Activated CD4-positive, alpha-beta T cell treated with anti-CD3 and anti-CD28 coated beads, Interleukin-2, amount 10 ng/mL, durations not matched to agents 24 days and 14 days (primary cell): ENCODE measurements around the gene LRP8. TPM values are rescaled to one million over a fixed set of nuclear protein-coding genes. Genes with fewer than 3 reads are reported as not detected.
A peak's percentile ranks its signal among the peaks of the same experiment; 100 is the strongest.

Source experiments
- DNase-seq: peaks from one replicate; pipeline ENCODE4 v3.0.0; 2022
- H3K27ac Mint-ChIP-seq: one replicate; pipeline ENCODE4 v1.8.0; 2022; ENCODE audit warnings: mild to moderate bottlenecking, mixed read lengths
- H3K27me3 Mint-ChIP-seq: one replicate; pipeline ENCODE4 v1.8.0; 2022; ENCODE audit warnings: mixed read lengths
- H3K36me3 Mint-ChIP-seq: one replicate; pipeline ENCODE4 v1.8.0; 2022; ENCODE audit warnings: low read depth, mild to moderate bottlenecking, mixed read lengths
- H3K4me1 Mint-ChIP-seq: one replicate; pipeline ENCODE4 v1.8.0; 2021; ENCODE audit warnings: mixed read lengths
- H3K4me3 Mint-ChIP-seq: one replicate; pipeline ENCODE4 v1.8.0; 2022; ENCODE audit warnings: mild to moderate bottlenecking, moderate library complexity, mixed read lengths
- H3K9me3 Mint-ChIP-seq: one replicate; pipeline ENCODE4 v1.8.0; 2021; ENCODE audit warnings: mixed read lengths
- intact Hi-C: fragments of 100-400 bp; cut with micrococcal nuclease; formaldehyde crosslinking; loops from one replicate; pipeline ENCODE4 v1.15.1; 2023
- total RNA-seq: library from RNA; stranded (reverse); gene quantifications from 2 replicates; pipeline ENCODE4 v1.2.3, GENCODE V29; 2022

LRP8 gene
- total RNA-seq, 1 donor from 2014 or later, result 81.6 TPM

DNA sequence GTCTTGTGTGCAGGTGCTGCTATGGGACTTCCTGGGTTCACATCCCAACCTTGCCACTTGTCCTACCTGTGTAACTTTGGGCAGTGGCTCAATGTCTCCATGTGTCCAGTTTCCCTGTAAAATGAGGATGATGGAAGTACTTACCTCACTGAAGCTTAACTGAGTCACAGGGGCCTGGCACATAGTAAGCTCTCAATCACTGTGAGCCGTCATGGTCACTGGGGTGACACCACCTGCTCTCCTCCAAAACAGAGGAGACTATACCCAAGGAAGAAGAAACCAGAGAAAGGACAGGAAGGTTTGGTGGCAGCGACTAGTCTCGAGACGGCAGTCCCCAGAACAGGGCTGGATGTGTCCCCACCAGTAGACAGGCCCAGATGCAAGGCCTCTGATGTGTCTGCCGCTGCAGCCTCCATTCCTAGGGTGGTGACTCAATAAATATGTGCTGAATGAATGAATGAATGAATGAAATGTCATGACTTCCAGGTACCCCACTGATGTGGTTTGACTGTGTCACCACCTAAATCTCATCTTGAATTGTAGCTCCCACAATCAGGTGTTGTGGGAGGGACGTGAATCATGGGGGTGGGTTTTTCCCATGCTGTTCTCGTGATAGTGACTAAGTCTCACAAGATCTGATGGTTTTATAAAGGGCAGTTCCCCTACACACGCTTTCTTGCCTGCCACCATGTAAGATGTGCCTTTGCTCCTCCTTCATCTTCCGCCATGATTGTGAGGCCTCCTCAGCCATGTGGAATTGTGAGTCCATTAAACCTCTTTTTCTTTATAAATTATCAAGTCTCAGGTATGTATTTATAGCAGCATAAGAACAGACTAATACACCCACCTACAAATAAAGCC is 13.0 kb upstream of the LRP8 start:
- peaks cover 19% of the 10 kb centered on the region for H3K36me3 Mint-ChIP-seq
- H3K4me3 Mint-ChIP-seq, result no peak overlapping the region
- intact Hi-C loops, result loop anchor here (1.0 kb wide), 1 partner anchor 27 kb away; no protein-coding TSS in a partner anchor
- H3K9me3 Mint-ChIP-seq, result peaks cover 7% of the 10 kb centered on the region
- H3K27me3 Mint-ChIP-seq, result no peaks in the 10 kb centered on the region
- no peak for DNase-seq
- H3K27ac Mint-ChIP-seq, result peak overlapping the region; percentile 39
- H3K4me1 Mint-ChIP-seq, result peaks cover 8% of the 10 kb centered on the region

DNA sequence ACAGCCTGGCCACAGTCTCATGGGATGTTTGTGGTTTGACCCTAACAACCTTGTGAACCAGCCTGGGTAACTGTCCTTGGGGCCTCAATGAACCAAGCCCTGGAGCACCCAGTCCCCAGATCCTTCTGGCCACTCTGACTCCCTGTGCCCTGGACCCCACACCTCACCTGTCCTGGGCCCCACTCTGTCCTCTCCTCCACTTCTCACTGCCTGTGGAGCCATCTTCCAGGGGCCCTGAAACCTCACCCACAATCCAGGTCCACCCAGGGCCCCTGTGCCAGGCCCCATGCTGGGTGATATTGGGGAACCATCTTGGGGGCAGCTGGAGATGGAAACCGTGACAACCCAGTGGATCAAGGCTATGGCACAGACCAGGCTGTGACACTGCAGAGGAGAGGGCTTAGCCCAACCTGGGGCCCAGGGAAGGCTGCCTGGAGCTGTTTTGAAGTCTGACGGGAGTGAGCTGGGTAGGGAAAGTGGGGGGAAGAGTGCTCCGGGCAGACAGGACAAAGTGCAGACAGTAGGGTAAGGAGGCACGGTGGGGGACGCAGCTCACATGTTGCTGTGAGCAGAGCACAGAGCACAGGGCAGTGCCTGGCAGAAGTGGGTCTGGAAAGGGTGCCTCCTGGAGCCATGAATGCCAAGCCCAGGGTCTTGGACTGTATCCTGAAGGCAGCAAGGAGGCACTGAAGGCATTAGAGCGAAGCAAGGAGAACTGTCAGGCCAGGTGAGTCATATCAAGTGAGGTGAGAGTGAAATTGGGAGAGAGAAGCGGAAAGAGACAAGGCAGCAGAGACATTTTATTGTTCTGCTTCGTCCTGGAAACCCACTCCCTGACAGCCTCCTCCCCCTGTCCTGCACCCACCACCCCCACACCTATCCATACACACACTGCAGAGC is 12.1 kb upstream of the LRP8 start:
- H3K9me3 Mint-ChIP-seq, result peaks cover 7% of the 10 kb centered on the region
- peaks cover 16% of the 10 kb centered on the region for H3K4me1 Mint-ChIP-seq
- H3K27me3 Mint-ChIP-seq, result no peaks in the 10 kb centered on the region
- H3K27ac Mint-ChIP-seq, result no peak overlapping the region
- H3K4me3 Mint-ChIP-seq, result no peak overlapping the region
- no peak for DNase-seq
- intact Hi-C loops, result no loop called here
- peaks cover 24% of the 10 kb centered on the region for H3K36me3 Mint-ChIP-seq

DNA sequence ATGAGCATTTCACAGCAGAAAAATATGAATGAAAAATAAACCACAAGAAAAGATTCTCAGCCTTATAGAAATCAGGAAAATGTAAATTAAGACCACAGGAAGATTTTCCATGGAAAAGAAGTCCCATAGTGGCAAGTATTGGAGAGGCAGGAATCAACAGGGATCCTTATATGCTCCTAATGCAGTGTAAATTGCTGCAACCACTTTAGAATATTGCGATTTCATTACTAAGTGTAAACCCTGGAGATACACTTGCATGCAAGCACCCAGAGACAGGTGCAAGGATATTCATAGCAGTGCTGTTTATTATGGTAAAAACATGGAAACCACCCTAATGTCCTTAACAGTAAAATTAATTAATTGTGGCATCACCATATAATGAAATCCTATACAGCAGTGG is 10.6 kb upstream of the LRP8 start:
- peaks cover 22% of the 10 kb centered on the region for H3K4me1 Mint-ChIP-seq
- no peak for DNase-seq
- H3K9me3 Mint-ChIP-seq, result peaks cover 7% of the 10 kb centered on the region
- peaks cover 27% of the 10 kb centered on the region for H3K36me3 Mint-ChIP-seq
- H3K4me3 Mint-ChIP-seq, result no peak overlapping the region
- no peak overlapping the region for H3K27ac Mint-ChIP-seq
- intact Hi-C loops, result no loop called here
- H3K27me3 Mint-ChIP-seq, result no peaks in the 10 kb centered on the region

- Mint-ChIP-seq H3K27ac (no peak overlapping the region), H3K36me3 (peaks cover 30% of the 10 kb centered on the region), H3K4me3 (no peak overlapping the region), H3K4me1 (peaks cover 24% of the 10 kb centered on the region), H3K27me3 (no peaks in the 10 kb centered on the region), H3K9me3 (peaks cover 7% of the 10 kb centered on the region)
- intact Hi-C loops, result no loop called here
- DNase-seq, result no peak
Measured at GRCh38 chr1:53337499-53337898, 9.6 kb upstream of the LRP8 start.

GRCh38 chr1:53336146-53336545 is 8.3 kb upstream of the LRP8 start:
- Mint-ChIP-seq H3K4me1 (peaks cover 22% of the 10 kb centered on the region), H3K27me3 (no peaks in the 10 kb centered on the region), H3K36me3 (peaks cover 29% of the 10 kb centered on the region), H3K9me3 (peaks cover 1% of the 10 kb centered on the region), H3K27ac (no peak overlapping the region), H3K4me3 (no peak overlapping the region)
- intact Hi-C loops, result no loop called here
- DNase-seq, result no peak

DNA sequence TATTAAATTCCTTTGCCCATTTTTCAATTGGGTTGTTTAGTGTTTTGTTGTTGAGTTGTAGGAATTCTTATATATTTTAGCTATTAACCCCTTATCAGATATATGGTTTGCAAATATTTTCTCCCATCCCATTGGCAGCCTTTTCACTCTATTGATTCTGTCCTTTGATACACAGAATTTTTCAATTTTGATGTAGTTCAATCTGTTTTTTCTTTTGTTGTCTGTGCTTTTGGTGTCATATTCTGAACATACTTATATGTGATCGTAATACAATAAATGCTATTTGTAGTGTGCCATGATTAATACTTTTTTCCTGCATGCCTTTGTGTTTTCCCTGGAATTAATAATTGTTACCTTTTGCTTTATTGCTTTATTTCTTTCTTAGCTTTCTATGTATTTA is 7.8 kb upstream of the LRP8 start:
- no peaks in the 10 kb centered on the region for H3K9me3 Mint-ChIP-seq
- intact Hi-C loops, result no loop called here
- no peaks in the 10 kb centered on the region for H3K27me3 Mint-ChIP-seq
- no peak overlapping the region for H3K27ac Mint-ChIP-seq
- no peak overlapping the region for H3K4me3 Mint-ChIP-seq
- H3K36me3 Mint-ChIP-seq, result peaks cover 28% of the 10 kb centered on the region
- peaks cover 18% of the 10 kb centered on the region for H3K4me1 Mint-ChIP-seq
- DNase-seq, result no peak

- peak overlapping the region; percentile 8 for H3K27ac Mint-ChIP-seq
- no peaks in the 10 kb centered on the region for H3K9me3 Mint-ChIP-seq
- H3K27me3 Mint-ChIP-seq, result no peaks in the 10 kb centered on the region
- no peak for DNase-seq
- peaks cover 17% of the 10 kb centered on the region for H3K4me1 Mint-ChIP-seq
- peak overlapping the region; percentile 9 for H3K4me3 Mint-ChIP-seq
- intact Hi-C loops, result no loop called here
- H3K36me3 Mint-ChIP-seq, result peaks cover 23% of the 10 kb centered on the region
Measured at GRCh38 chr1:53334781-53335180, 6.9 kb upstream of the LRP8 start.

GRCh38 chr1:53334312-53334711 is 6.4 kb upstream of the LRP8 start:
- intact Hi-C loops, result no loop called here
- peaks cover 20% of the 10 kb centered on the region for H3K4me1 Mint-ChIP-seq
- peaks cover 22% of the 10 kb centered on the region for H3K36me3 Mint-ChIP-seq
- H3K27ac Mint-ChIP-seq, result no peak overlapping the region
- H3K27me3 Mint-ChIP-seq, result no peaks in the 10 kb centered on the region
- no peak for DNase-seq
- H3K4me3 Mint-ChIP-seq, result peak overlapping the region; percentile 9
- H3K9me3 Mint-ChIP-seq, result no peaks in the 10 kb centered on the region

- peaks cover 24% of the 10 kb centered on the region for H3K4me1 Mint-ChIP-seq
- no peaks in the 10 kb centered on the region for H3K9me3 Mint-ChIP-seq
- H3K27ac Mint-ChIP-seq, result peak overlapping the region; percentile 19
- no peak for DNase-seq
- no peak overlapping the region for H3K4me3 Mint-ChIP-seq
- peaks cover 18% of the 10 kb centered on the region for H3K36me3 Mint-ChIP-seq
- intact Hi-C loops, result no loop called here
- H3K27me3 Mint-ChIP-seq, result no peaks in the 10 kb centered on the region
Measured at GRCh38 chr1:53332833-53333232, 5.0 kb upstream of the LRP8 start.

DNA sequence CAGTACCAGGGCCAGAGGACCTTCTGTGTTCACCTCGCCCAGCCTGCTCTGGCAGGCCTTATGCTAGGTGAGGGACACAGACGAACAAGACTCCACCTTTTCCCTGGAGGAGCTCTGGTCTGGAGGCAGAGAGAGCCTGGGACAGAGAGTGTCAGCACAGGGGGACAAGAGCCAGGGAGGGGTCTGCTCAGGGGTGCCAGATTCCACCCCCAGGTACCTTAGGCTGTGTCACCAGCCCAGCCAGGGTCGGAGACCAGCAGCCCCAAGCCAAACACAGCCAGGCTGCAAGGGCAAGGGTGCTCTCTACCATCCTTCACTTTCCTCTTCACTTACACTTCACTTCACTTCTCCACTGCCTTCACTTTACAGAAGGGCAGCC is 4.3 kb upstream of the LRP8 start:
- no peak overlapping the region for H3K27ac Mint-ChIP-seq
- H3K4me3 Mint-ChIP-seq, result no peak overlapping the region
- H3K9me3 Mint-ChIP-seq, result no peaks in the 10 kb centered on the region
- no peaks in the 10 kb centered on the region for H3K27me3 Mint-ChIP-seq
- intact Hi-C loops, result no loop called here
- peaks cover 24% of the 10 kb centered on the region for H3K4me1 Mint-ChIP-seq
- peaks cover 17% of the 10 kb centered on the region for H3K36me3 Mint-ChIP-seq
- no peak for DNase-seq

DNA sequence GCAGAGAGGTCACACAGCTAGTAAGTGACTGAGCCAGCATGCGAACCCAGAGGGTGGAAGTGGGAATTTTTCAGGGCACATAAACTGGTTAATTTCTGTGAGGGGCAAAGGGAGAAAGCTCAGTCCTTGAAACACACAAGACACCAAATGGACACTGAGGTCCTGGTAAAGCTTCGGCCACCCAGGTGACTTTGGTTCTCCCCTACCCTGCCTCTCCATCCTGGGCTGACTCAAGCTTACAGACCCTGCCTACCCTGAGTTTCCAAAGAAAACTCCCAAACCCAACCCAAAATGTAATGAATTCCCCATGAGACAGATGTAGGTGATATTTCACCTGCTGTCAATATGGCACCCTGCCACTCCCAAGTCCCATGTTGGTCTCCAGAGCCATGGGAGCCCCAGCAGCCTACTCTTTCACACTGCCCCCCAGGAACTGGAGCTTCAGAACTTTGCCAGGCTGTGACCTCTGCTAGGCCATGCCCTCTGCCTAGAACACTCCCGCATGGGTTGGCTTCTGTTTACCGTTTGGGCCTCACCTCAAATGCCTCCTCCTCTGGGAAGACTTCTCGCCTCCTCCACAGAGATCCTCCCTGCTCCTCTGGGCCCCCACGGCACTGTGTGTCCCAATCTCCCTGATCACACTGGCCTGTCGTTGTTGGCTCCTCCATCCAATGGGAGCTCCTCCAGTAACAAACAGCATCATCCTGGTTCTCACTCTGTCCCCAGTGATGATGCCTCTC is 3.7 kb upstream of the LRP8 start:
- Mint-ChIP-seq H3K27ac (no peak overlapping the region), H3K36me3 (peaks cover 19% of the 10 kb centered on the region), H3K4me1 (peaks cover 26% of the 10 kb centered on the region), H3K4me3 (no peak overlapping the region), H3K27me3 (no peaks in the 10 kb centered on the region), H3K9me3 (no peaks in the 10 kb centered on the region)
- DNase-seq, result no peak
- intact Hi-C loops, result no loop called here

DNA sequence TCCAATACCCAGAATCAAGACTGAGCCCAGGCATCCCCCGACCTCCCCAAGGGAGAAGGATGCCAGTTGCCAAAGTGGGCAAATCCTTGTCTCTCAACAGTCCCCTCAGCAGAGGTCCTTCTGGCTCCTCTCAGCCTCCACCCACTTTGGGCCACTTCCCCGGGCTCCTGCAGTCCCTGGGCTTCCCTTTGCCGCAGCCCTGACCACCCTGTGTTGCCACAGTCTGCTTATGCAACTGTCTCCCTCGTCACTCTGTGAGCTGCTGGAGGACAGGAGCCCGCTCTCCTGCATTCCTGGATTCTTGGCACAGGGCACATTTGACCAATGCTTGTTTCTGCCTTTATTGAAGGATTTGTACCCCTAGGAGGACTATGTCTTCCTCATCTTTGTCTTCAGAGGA is 2.9 kb upstream of the LRP8 start:
- Mint-ChIP-seq H3K36me3 (peaks cover 19% of the 10 kb centered on the region), H3K27ac (no peak overlapping the region), H3K27me3 (no peaks in the 10 kb centered on the region), H3K4me1 (peaks cover 26% of the 10 kb centered on the region), H3K9me3 (no peaks in the 10 kb centered on the region), H3K4me3 (no peak overlapping the region)
- no peak for DNase-seq
- intact Hi-C loops, result no loop called here

DNA sequence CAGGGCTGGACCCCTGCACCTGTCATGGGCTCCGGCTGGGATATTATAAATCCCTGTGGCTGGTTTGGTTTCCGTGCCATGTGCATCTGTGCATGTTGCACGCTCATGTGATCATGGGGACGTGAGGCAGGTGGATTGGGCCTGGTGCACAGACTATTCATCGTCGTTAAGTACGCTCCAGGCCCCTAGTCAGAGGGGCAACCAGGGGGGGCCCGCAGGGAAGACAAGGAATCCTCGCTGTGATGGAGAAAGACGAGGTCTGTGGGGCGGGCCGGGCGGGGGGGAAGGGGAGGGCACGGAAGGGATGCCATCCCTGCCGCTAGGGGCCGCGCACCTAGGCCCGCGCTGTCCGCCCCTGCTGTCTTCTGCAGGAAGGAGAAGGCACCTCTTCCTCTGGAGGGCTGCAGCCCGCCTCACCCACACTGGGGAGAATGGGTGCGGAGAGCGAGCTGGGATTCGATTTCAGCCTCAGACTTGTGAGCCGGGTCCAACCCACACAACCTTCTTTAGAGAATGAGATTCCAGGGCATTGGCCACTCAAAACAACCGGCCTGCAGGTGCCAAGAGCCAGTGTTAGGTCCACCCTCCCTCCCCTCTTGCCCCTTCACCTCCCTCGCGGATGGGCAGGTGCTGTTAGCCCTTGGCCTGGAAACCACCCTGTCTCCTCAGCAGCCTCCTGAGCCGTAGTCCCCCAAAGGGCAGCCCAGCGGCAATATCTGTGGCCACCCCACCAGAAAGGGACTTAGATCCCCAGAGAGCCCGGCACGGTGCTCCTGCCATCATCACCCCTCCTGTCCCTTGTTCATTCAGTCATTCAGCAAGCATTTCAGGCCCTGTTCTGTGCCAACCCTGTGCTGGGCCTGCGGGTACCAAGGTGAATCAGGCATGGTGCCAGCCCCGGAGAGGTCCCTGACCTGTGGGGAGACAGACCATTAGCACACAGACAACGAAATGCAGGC is 950 bp upstream of the LRP8 start:
- DNase-seq, result peak; percentile 74
- intact Hi-C loops, result loop anchor here (5.0 kb wide), 4 partner anchors 723 to 1712 kb away; partner anchors contain the start of genes BTF3L4, ORC1, OSBPL9 and PRPF38A
- Mint-ChIP-seq H3K27ac (peak overlapping the region; percentile 98), H3K36me3 (peaks cover 30% of the 10 kb centered on the region), H3K27me3 (no peaks in the 10 kb centered on the region), H3K9me3 (no peaks in the 10 kb centered on the region), H3K4me1 (peaks cover 28% of the 10 kb centered on the region), H3K4me3 (peak overlapping the region; percentile 95)
